Endothelial cell (in vitro differentiated cells): Measurements from ENCODE around the gene PLSCR2. TPM values are rescaled to one million over a fixed set of nuclear protein-coding genes. Genes with fewer than 3 reads are reported as not detected.

Source experiments
- DNase-seq: peaks from one replicate; pipeline ENCODE4 v3.0.0; 2021; ENCODE audit warnings: low spot score
- H3K27ac Mint-ChIP-seq: one replicate; pipeline ENCODE4 v1.8.0; 2021; ENCODE audit warnings: mixed read lengths, inconsistent platforms; ENCODE audit not compliant: unreplicated experiment
- H3K27me3 Mint-ChIP-seq: one replicate; pipeline ENCODE4 v1.8.0; 2021; ENCODE audit warnings: mild to moderate bottlenecking, moderate library complexity, mixed read lengths, inconsistent platforms; ENCODE audit not compliant: unreplicated experiment
- H3K36me3 Mint-ChIP-seq: one replicate; pipeline ENCODE4 v1.8.0; 2021; ENCODE audit warnings: mild to moderate bottlenecking, low read depth, mixed read lengths, inconsistent platforms; ENCODE audit not compliant: unreplicated experiment
- H3K4me1 Mint-ChIP-seq: one replicate; pipeline ENCODE4 v1.8.0; 2021; ENCODE audit warnings: mild to moderate bottlenecking, mixed read lengths, inconsistent platforms; ENCODE audit not compliant: unreplicated experiment
- H3K4me3 Mint-ChIP-seq: one replicate; pipeline ENCODE4 v1.8.0; 2021; ENCODE audit warnings: mild to moderate bottlenecking, mixed read lengths, inconsistent platforms; ENCODE audit not compliant: unreplicated experiment
- H3K9me3 Mint-ChIP-seq: one replicate; pipeline ENCODE4 v1.8.0; 2021; ENCODE audit warnings: mixed read lengths, inconsistent platforms; ENCODE audit not compliant: unreplicated experiment
- total RNA-seq: library from RNA; stranded (reverse); fragmentation: NEBNext Ultra II Directional; extraction: Animal tissue kit (Norgen Biotek cat#: 25700); gene quantifications from one replicate; pipeline ENCODE4 v1.2.1, GENCODE V29; 2021; ENCODE audit not compliant: unreplicated experiment
- TF ChIP-seq, protein P1 (sequence below): fragments of 200-600 bp; sonication (generic); IDR thresholded peaks from one replicate; pipeline ENCODE4 v1.5.0; 2021; ENCODE audit warnings: antibody characterized with exemption; ENCODE audit not compliant: unreplicated experiment

PLSCR2 gene
- total RNA-seq, 1 donor from 2014 or later = not detected

DNA sequence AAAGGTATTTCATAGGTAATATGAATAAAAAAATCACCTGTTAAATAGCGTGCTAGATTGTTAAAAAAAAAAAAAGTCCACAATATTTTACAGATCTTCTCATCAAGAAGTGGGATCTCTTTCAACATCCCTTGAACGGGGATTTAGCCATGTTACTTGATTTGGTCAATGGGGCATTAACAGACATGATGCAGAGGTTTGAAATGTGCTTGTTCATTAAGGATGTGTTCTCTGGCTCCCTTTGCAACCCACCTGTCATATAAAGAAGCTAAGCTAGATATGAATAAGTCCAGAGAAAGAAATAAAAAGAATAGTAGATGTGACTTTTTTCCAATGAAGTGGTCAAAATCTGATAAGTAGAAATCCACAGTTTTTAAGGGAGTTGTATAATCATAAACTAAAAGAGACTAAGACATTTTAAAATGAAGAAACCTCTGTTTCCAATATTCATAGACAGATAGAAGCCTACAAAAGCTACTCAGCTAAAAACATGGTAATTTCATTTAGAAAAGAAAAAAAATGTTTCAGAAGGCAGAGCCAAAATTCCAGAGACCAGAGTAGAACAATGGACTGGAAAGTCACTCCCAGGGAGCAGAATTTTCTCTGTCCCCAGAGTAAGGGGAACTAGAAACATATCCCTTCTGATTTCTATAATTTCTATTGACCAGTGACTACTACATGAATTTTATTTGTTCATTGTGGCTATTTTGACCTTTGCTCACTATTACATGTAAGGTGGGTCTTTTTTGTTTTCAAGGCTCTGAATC is 79.2 kb downstream of the PLSCR2 start:
- no peak overlapping the region for H3K27ac Mint-ChIP-seq
- no peak for DNase-seq

DNA sequence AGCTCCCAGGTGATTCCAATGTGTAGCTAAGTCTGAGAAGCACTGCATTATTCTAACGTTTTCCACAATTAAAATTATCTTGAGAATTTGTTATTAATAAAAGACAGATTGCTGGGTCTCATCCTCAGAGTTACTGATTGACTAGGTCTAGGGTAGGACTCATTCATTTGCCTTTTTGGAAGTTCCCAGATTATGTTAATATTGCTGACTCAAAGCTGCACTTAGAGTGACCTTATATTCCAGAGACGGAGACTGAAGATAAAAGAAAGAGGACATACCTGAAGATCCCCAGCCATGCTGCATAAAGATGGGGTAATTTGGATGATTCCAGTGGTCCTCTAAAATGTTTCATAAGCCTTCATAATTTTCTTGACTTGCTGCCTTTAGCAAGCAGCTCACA is 81.8 kb downstream of the PLSCR2 start:
- Mint-ChIP-seq H3K27me3 (no peaks in the 10 kb centered on the region), H3K4me3 (no peak overlapping the region), H3K36me3 (no peaks in the 10 kb centered on the region), H3K4me1 (no peaks in the 10 kb centered on the region), H3K27ac (no peak overlapping the region), H3K9me3 (no peaks in the 10 kb centered on the region)
- TF ChIP-seq, protein P1, sequence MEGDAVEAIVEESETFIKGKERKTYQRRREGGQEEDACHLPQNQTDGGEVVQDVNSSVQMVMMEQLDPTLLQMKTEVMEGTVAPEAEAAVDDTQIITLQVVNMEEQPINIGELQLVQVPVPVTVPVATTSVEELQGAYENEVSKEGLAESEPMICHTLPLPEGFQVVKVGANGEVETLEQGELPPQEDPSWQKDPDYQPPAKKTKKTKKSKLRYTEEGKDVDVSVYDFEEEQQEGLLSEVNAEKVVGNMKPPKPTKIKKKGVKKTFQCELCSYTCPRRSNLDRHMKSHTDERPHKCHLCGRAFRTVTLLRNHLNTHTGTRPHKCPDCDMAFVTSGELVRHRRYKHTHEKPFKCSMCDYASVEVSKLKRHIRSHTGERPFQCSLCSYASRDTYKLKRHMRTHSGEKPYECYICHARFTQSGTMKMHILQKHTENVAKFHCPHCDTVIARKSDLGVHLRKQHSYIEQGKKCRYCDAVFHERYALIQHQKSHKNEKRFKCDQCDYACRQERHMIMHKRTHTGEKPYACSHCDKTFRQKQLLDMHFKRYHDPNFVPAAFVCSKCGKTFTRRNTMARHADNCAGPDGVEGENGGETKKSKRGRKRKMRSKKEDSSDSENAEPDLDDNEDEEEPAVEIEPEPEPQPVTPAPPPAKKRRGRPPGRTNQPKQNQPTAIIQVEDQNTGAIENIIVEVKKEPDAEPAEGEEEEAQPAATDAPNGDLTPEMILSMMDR = no peak
- no peak for DNase-seq

More for the DNA sequence above, 79.2 kb downstream of the PLSCR2 start:
- Mint-ChIP-seq H3K27me3 (no peaks in the 10 kb centered on the region), H3K9me3 (no peaks in the 10 kb centered on the region), H3K36me3 (no peaks in the 10 kb centered on the region), H3K4me1 (no peaks in the 10 kb centered on the region), H3K4me3 (no peak overlapping the region)
- TF ChIP-seq, protein P1 = no peak

DNA sequence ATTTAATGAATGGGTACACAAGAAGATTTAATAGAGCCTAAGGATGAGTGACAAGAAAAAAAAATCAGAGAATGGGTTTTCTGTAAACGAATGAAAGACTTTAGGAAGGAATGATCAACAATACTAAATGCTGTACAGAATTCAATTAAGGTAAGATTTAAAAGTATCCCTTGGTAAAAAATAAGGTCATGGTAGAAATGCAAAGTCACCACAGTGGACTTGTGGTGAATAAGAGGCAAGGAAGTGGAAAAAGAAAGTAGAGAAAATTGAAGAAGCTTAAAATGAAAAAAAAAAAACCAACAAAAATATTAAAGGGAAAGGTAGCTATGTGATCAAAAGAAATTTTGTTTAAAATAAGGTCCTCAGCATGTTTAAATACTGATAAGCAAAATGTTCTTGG is 82.4 kb downstream of the PLSCR2 start:
- H3K27ac Mint-ChIP-seq = no peak overlapping the region
- no peaks in the 10 kb centered on the region for H3K36me3 Mint-ChIP-seq
- no peak overlapping the region for H3K4me3 Mint-ChIP-seq
- no peaks in the 10 kb centered on the region for H3K4me1 Mint-ChIP-seq
- no peaks in the 10 kb centered on the region for H3K27me3 Mint-ChIP-seq
- H3K9me3 Mint-ChIP-seq = no peaks in the 10 kb centered on the region
- TF ChIP-seq, protein P1 = no peak
- DNase-seq = no peak

DNA sequence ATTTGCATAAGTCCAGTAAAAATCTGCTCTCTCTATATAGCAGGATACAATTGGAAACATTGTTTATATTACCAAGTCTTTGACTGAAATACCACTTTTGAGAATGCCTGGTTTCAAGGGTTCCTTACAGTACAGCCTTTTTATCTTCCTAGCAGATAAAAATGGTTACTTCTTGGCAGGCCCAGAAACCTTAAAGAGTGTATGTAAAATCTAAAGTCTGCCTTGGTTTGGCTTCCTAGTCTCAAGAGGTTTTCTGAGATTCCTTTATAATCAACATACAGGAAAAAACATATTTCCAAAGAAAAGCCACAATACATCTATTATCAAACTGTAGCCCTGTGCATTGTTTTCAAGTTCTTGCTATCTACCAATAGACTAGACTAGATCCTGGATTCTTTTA is 84.6 kb downstream of the PLSCR2 start:
- no peaks in the 10 kb centered on the region for H3K36me3 Mint-ChIP-seq
- H3K9me3 Mint-ChIP-seq = no peaks in the 10 kb centered on the region
- no peak overlapping the region for H3K27ac Mint-ChIP-seq
- no peaks in the 10 kb centered on the region for H3K4me1 Mint-ChIP-seq
- H3K4me3 Mint-ChIP-seq = no peak overlapping the region
- DNase-seq = no peak
- TF ChIP-seq, protein P1 = no peak
- no peaks in the 10 kb centered on the region for H3K27me3 Mint-ChIP-seq

Other genes with a start within 250 kb of the PLSCR2 start
- gene PLSCR4, start 218.5 kb downstream of the PLSCR2 start, total RNA-seq = 11.3 TPM
- 77.1 TPM for gene PLSCR1, start 75.0 kb upstream of the PLSCR2 start, total RNA-seq
- not detected for gene PLSCR5, start 135.8 kb upstream of the PLSCR2 start, total RNA-seq